ENCODE results near the gene RAD54L.

RAD54L gene

GRCh38 chr1:46246548-46247435, 771 bp upstream of the RAD54L start:
- TF ChIP-seq, protein P1, sequence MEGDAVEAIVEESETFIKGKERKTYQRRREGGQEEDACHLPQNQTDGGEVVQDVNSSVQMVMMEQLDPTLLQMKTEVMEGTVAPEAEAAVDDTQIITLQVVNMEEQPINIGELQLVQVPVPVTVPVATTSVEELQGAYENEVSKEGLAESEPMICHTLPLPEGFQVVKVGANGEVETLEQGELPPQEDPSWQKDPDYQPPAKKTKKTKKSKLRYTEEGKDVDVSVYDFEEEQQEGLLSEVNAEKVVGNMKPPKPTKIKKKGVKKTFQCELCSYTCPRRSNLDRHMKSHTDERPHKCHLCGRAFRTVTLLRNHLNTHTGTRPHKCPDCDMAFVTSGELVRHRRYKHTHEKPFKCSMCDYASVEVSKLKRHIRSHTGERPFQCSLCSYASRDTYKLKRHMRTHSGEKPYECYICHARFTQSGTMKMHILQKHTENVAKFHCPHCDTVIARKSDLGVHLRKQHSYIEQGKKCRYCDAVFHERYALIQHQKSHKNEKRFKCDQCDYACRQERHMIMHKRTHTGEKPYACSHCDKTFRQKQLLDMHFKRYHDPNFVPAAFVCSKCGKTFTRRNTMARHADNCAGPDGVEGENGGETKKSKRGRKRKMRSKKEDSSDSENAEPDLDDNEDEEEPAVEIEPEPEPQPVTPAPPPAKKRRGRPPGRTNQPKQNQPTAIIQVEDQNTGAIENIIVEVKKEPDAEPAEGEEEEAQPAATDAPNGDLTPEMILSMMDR (conservative IDR thresholded peaks at IDR 0.05; ENCODE audit: low read depth): no peak
- ChIA-PET CTCF (interaction anchor here (0.7 to 0.8 kb wide), 3 partner anchors 12 to 56 kb away, joined by 3 to 4 read pairs (median 3); no protein-coding TSS in a partner anchor), POLR2A (ENCODE audit: low non-redundant PET) (no interaction called here)
- peak; percentile 21 for DNase-seq (ENCODE audit: low spot score)
- peak overlapping the region; percentile 78 for H3K27ac ChIP-seq

- H3K27ac ChIP-seq: peak overlapping the region; percentile 81
- CTCF ChIA-PET: no interaction called here
These were observed 758 bp downstream of the RAD54L start for GRCh38 chr1:46248122-46248920.

GRCh38 chr1:46254668-46255067, 7.1 kb downstream of the RAD54L start:
- ChIA-PET POLR2A (ENCODE audit: low non-redundant PET) (no interaction called here), CTCF (no interaction called here)
- no peak for DNase-seq (ENCODE audit: low spot score)
- no peak overlapping the region for H3K27ac ChIP-seq
- TF ChIP-seq, protein P1 (conservative IDR thresholded peaks at IDR 0.05; ENCODE audit: low read depth): no peak

More at GRCh38 chr1:46248122-46248920, 758 bp downstream of the RAD54L start:
- POLR2A ChIA-PET (ENCODE audit: low non-redundant PET): no interaction called here
- TF ChIP-seq, protein P1 (conservative IDR thresholded peaks at IDR 0.05; ENCODE audit: low read depth): peak; percentile 13; the same call in 1 of the 2 replicates
- DNase-seq (ENCODE audit: low spot score): peak; percentile 62

- ChIA-PET CTCF (no interaction called here), POLR2A (ENCODE audit: low non-redundant PET) (no interaction called here)
- no peak overlapping the region for H3K27ac ChIP-seq
- DNase-seq (ENCODE audit: low spot score): no peak
- TF ChIP-seq, protein P1 (conservative IDR thresholded peaks at IDR 0.05; ENCODE audit: low read depth): no peak
These were observed 9.0 kb downstream of the RAD54L start for GRCh38 chr1:46256523-46256922.

- ChIA-PET POLR2A (ENCODE audit: low non-redundant PET) (no interaction called here), CTCF (interaction anchor here (0.6 kb wide), 2 partner anchors 10 to 225 kb away, joined by 3 read pairs; no protein-coding TSS in a partner anchor)
- no peak for DNase-seq (ENCODE audit: low spot score)
- TF ChIP-seq, protein P1 (conservative IDR thresholded peaks at IDR 0.05; ENCODE audit: low read depth): no peak
- H3K27ac ChIP-seq: no peak overlapping the region
These were observed 14.9 kb downstream of the RAD54L start for GRCh38 chr1:46262508-46262907.

- no peak overlapping the region for H3K27ac ChIP-seq
- POLR2A ChIA-PET (ENCODE audit: low non-redundant PET): no interaction called here
- TF ChIP-seq, protein P1 (conservative IDR thresholded peaks at IDR 0.05; ENCODE audit: low read depth): no peak
- DNase-seq (ENCODE audit: low spot score): no peak
- CTCF ChIA-PET: no interaction called here
These were observed 15.6 kb downstream of the RAD54L start for GRCh38 chr1:46263146-46263545.

Measured in RWPE1 (cell line).